Stimulated activated CD8-positive, alpha-beta memory T cell treated with anti-CD3 and anti-CD28 coated beads, Interleukin-12 subunit alpha, Interleukin-12 subunit beta, amount 100 ng/mL, for 24 hours (primary cell): Measurements from ENCODE around the gene LEMD3.
A peak's percentile ranks its signal among the peaks of the same experiment; 100 is the strongest.

Source experiments
- DNase-seq: peaks from one replicate; pipeline ENCODE4 v3.0.0-alpha.2; 2020; ENCODE audit errors: extremely low read depth

The LEMD3 gene

DNA sequence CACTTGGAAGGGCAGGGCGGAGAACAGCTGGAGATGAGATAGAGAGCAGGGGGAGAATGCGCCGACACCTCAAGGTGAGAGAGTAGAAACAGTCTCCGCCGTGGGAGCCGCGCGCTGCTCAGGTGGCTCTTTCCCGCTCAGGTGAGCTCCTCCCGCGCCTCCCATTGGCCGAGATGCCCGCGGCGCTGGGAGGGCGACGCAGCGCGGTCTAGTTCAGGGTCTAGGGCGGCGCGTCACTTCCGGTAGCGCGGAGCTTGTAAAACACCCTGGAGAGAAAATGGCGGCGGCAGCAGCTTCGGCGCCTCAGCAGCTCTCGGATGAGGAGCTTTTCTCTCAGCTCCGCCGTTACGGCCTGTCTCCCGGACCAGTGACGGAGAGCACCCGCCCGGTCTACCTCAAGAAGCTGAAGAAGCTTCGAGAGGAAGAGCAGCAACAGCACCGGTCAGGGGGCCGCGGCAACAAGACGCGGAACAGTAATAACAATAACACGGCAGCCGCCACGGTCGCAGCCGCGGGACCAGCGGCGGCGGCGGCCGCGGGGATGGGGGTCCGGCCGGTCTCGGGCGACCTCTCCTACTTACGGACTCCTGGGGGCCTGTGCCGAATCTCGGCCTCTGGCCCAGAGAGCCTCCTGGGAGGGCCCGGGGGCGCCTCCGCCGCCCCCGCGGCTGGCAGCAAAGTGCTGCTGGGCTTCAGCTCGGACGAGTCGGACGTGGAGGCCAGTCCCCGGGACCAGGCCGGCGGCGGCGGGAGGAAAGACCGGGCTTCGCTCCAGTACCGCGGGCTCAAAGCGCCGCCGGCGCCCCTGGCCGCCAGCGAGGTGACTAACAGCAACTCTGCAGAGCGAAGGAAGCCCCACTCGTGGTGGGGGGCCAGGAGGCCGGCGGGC, at the start of gene LEMD3:
Gene LEMD3, plus strand, starts transcription at position 264 of the 889 bp plus-strand sequence. Its CDS starts 14 bp downstream, at position 278.
- DNase-seq: peak; percentile 78

DNA sequence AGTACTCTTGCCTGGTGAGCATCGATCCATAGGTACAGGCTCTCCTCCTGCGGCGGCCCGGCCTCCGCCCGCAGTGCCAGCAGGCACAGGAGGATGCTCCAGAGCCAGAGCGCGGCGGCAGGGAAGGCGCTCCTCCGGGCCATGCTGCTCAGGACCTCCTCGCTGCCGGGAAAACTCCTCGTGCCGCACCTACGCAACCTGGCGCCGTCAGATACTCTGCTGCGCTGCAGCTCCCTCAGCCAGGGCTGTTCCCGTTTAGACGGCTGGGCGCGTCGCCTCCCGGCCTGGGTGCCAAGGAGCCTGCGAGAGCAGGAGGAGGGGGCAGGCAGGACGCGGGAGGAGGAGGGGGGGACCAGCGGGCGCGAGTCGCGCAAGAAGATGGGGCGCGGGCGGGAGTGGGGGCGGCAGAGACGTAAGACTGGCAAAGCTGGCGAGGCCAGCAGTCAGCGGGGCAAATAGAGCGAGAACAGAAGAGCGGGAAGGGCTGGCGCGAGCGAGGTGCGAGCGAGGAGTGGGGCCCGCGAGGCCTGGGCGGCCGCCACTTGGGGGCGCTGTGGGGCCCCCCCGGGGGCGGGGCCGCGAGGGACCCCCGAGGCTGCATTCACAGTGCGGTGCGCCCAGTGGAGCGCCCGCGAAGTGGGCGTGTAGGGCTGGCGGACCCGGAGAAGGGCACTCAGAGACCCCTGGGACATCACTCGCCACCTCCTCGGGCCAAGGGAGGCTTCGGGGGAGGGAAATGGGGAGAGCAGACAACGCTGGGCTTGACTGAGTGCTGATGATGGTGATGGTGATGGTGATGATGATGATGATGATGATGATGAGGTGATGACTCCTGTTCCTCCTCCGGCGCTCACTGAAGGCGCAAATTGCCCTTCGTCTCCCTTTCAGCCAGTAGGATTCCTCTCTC, 48.1 kb upstream of the LEMD3 start, which contains the start of gene WIF1:
Gene WIF1, minus strand, starts transcription at position 257 of the 907 bp plus-strand sequence. Its CDS starts 114 bp downstream, at position 143.
- no peak for DNase-seq

DNA sequence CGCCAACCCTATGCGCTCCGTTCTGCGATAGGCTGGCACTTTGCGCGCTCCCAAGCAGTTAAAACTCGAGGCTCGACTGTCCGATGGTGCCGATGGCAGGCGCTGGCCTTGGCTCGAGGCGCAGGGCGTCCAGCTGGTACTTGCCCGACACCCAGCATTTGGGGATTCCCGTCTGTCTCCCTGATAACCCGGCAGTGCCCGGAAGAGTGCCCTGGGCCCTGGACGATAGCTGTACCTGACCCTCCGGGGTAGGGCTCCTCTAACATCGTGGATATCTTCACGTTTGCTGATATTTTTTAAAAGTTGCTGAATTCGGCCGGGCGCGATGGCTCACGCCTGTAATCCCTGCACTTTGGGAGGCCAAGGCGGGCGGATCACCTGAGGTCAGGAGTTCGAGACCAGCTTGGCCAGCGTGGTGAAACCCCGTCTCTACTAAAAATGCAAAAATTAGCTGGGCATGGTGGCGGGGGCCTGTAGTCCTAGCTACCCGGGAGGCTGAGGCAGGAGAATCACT, 47.4 kb upstream of the LEMD3 start:
- no peak for DNase-seq

DNA sequence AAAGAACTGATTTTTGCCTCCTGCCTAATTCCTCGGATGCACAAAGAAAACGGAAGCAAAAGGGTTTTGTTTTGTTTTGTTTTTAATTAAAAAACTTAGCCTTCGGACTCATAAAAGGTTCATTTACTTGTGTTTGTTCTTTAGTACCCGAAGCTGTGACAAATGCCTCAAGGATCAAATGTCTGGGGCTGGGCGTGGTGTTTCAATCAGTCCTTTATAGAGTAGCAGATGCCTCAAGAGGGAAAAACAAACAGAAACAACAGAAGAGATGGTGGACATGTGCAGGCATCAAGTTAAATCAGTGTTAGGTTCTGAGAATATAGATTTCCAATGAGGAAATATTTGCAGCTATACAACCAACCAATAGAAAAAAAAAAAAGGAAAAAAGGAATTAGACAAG, 46.7 kb upstream of the LEMD3 start:
- DNase-seq: no peak

DNA sequence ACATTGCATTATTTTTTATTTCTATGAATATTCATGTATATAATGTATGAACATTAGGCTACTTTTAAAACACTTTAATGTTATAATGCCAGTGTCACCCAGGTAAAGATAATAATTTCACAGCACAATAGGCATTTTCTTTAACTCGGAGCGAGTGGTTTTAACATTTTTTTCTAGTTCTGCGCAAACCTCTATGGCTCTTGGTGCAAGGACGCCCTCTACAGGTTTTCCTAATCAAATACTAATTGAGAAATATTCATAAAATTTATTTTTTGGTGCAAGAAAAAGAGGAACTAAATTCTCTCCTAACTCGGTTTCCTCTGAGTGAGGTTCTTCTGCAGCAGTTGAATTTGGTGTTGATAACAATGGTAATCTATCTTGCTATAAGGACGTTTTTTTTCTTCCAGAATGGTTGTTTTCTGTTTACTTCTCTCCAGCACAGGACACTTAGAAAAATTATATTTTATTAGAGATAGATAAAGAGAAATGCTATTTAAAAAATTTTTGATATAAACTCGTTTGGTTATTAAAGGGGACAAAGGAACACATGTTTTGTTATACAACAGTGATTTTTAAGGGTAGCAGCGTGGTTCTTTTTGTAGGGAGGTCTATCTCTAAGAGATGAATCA, 45.8 kb upstream of the LEMD3 start:
- DNase-seq: no peak

DNA sequence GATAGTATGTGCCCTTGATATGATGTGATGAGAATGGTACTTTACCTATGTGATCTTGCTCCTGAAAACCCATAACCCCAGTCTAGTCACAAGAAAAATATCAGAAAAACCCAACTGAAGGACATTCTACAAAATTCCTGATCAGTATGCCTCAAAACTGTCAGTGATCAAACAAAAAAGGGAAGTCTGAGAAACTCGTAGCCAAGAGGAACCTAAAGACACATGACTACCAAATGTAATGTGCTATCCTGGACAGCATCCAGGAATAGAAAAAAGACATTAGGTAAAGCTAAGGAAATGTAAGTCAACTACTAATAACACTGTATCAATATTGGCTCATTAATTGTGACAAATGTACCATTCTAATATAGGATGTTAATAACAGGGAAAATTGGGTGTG, 44.1 kb upstream of the LEMD3 start:
- DNase-seq: no peak

DNA sequence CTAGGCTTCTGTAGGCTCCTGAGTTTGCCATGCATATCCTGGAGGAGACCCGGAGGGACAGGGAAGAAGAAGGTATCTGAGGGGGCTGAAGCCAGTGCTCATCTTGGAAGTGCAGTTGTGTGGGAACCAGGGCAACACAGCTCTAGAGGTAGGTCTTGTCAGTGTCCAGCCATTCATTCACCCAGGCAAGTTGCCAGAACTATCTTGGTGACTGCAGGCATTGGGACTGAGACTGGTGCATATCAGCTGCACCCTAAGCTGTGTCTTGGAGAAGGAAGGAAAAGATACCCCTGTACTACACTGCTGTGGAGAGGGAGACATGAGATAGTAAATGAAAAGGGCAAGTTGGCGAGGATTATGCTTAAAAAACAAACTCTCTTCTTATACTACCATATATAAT, 43.4 kb upstream of the LEMD3 start:
- DNase-seq: no peak

DNA sequence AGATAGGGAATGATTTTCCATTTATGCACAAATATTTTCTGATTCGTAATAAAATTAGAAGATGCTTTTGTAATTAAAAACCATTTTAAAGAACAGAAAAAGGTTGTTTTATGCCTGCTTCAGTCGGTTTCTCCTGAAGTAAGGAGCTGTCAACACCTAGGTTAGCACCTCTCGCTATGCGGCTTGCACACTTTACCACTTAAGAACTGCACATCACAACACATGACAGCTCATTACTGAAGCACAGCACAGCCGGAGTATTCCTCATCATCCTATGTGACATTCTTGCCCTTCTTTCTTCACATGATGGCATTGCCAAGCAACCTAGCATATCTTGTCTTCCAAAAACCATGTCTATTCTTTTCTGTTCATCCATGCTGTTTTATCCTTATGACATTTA, 42.9 kb upstream of the LEMD3 start:
- DNase-seq: no peak

DNA sequence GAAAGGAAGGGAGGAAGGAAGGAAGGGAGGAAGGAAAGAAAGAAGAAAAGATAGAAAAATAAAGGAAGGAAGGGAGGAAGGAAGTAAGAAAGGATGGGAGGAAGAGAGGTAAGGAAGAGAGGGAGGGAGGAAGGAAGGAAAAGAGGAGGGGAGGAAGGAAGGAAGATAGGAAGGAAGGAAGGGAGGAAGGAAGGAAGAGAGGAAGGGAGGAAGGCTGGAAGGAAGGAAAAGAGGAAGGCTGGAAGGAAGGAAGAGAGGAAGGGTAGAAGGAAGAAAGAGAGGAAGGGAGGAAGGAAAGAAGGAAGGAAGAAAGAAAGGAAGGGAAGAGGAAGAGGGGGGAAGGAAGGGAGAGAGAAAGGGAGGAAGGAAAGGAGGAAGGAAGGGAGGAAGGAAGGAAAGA, 35.5 kb upstream of the LEMD3 start:
- no peak for DNase-seq

DNA sequence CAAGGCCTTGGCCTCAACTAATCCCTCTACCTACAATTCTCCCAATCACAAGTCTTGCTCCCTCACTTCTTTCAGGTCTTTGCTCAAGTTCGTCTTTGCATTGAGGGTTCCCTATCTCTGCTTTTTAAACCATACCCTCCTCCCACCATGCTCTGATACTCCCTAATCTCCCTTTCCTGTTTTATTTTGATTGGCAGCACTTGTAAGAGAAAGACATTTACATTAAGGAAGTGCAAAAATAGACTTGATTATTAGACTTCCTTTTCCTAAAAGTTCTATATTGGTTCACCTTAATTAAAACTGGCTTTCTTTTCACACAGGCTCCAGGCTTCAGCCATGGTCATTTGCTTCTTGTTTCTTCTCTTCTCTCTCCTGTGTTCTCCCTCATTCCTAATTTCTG, 30.0 kb upstream of the LEMD3 start:
- no peak for DNase-seq

DNA sequence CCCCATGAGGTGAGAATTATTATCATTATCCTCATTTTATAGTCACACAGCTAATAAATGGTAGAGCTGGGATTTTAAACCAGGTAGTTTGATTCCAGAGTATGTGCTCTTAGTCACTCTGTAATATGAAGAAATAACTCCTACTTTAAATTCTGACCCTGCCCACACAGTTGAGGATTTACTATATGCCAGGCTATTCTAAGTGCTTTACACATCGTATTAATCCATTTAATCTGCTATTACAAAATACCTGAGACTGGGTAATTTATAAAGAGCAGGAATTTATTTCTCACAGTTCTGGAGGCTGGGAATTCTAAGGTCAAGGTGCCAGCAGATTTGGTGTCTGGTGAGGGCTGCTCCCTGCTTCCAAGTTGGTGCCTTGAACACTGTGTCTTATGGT, 28.6 kb upstream of the LEMD3 start:
- no peak for DNase-seq

DNA sequence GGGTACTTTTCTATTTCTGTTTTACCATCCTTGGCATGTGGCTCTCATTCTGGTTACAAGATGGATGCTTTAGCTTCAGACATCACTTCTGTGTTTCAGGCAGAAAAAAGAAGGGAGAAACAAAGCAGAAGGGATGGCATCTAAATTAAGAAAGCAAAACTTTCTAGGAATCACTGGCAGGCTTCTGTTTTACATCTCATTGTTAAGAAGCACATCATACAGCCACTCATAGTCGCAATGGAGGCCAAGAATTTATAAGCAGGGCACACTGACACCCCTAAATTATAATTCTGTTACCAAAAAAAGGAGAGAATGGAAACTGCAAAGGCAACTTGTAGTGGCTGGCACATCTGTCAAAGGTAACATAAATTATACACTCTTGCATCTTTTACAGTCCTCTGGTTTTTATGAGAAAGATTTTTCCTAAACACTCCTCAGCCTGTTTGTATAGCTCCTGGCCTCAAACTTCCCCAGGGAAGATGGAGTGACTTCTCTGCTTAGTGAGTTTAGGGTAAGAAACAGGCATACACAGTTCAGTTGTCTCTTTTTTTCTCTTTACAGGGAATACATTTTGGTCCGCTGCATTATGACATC, 22.0 kb upstream of the LEMD3 start:
- DNase-seq: no peak

DNA sequence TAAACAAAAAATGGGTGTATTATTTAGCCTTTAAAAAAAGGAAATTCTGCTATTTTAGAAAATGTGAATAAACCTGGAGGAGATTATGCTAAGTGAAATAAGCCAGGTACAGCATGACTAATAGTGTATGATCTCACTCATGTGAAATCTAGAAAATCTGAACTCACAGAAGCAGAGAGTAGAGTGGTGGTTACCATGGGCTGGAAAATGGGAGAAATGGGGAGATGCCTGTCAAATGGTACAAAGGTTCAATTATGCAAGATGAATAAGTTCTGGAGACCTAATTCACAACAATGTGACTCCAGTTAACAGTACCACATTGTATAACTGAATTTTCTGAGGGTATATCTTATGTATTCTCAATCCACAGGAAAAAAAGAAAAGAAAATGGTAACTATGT, 17.4 kb upstream of the LEMD3 start:
- no peak for DNase-seq

DNA sequence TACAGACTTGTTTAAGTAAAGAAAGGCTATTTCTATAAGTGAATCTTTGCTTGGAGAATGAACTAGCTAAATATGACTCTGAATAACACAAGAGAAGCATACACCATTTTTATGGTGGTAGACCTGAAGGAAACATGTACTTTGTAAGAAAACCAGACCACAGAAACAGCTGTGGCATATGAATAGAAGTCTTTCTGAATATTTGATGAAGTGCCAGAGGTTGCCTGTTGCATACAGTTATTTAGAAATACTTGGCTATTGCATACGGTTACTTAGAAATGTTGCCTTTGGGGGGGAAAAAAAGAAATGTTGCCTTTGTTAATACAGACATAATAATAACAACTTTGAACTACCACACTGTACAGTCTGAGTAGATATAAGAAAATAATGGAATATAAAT, 16.8 kb upstream of the LEMD3 start:
- no peak for DNase-seq

DNA sequence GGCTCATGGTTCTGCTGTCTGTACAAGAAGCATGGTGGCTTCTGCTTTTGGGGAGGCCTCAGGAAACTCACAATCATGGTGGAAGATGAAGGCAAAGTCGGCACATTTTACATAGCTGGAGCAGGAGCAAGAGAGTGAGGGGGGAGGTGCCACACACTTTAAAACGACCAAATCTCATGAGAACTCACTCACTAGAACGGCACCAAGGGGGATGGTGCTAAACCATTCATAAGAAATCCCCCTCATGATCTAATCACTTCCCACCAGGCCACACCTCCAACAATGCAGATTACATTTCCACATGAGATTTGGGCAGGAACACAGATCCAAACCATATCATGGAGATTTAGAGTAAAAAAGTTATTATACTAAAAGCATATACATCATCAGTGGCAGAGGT, 13.6 kb upstream of the LEMD3 start:
- no peak for DNase-seq

DNA sequence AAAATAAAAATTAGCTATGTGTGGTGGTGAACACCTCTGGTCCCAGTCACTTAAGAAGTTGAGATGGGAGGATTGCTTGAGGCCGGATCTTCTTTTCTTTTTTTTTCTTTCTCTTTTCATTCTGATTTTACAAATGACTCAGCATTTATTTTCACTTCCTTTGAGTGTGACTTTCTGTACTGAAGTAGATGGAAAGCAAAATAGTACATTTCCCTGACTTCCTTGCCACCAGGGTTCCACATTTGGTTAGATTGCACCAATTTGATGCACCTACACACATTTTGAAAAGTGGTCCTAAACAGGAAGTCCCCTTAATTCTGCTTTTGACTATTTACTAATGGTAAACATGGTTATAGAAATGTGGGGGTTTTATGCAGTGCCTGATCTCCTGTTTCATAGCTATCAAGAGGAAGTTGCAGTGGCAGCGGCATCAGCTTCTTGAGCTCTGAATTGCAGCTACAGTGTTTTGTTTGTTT, 13.0 kb upstream of the LEMD3 start:
- DNase-seq: no peak

DNA sequence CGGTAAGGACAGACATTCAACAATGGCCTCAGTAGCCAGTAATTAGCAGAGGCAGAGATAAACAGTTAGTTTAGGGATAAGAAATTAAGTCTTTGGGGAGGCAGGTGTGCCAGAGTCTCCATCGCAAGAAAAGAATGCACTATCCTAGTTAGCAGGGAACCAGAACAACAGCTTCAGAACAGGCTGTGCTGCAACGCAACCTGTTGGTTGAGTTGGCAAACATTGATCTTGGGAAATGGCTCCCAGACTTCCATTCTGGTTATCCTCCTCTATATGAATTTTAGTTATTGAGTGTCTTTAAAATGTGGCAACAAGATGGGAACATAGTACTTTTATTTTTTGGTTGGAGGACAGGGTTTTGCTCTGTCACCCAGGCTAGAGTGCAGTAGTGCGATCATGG, 12.3 kb upstream of the LEMD3 start:
- DNase-seq: no peak

DNA sequence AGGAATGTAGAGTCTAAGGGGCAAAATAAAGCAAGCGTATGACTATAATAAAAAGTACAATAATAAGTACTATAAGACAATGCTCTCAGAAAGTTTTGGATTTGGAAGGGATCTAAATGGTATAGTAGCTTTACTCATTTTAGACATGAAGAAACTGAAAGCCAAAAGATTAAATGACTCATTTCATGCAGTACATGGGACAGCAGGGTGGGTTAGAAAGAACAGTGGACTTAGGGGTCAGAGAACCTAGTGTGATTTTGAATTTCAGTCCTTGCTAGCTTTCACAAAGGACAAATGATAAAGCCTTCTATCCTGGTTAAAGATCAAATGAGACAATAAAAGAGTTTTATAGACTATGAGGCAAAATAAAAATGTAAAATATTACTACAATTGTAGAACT, 6.8 kb upstream of the LEMD3 start:
- DNase-seq: no peak

DNA sequence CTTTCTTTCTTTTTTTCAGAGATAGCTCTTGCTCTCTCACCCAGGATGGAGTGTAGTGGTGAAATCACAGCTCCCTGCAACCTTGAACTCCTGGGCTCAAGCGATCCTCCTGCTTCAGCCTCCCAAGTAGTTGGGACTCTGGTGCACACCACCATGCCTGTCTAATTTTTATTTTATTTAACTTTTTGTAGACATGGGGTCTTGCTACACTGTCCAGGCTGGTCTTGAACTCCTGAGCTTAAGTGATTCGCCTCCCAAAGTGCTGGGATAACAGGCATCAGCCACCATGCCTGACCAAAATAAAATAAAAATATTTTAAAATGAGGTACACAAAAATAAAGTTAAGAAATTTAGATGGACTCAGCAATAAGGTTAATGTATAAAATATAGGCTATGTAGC, 5.1 kb upstream of the LEMD3 start:
- DNase-seq: no peak

DNA sequence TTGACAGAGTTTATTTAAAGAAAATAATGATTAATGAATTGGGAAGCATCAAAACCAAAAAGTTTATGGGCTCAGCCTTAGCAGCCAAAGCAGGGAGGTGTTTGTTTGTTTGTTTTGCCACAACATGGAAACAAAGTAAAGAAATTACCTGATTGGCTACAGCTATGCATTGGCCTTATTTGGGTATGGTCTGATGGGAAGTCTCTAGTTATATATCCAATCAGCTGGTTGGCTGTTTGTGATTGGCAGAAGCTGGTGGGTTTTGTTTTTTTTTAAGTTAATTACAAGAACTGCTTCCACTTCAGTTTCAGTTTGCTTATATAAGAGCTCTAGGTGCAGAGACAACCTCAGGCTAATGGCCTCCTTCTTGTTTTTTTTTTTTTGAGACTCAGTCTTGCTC, 4.6 kb upstream of the LEMD3 start:
- DNase-seq: no peak

DNA sequence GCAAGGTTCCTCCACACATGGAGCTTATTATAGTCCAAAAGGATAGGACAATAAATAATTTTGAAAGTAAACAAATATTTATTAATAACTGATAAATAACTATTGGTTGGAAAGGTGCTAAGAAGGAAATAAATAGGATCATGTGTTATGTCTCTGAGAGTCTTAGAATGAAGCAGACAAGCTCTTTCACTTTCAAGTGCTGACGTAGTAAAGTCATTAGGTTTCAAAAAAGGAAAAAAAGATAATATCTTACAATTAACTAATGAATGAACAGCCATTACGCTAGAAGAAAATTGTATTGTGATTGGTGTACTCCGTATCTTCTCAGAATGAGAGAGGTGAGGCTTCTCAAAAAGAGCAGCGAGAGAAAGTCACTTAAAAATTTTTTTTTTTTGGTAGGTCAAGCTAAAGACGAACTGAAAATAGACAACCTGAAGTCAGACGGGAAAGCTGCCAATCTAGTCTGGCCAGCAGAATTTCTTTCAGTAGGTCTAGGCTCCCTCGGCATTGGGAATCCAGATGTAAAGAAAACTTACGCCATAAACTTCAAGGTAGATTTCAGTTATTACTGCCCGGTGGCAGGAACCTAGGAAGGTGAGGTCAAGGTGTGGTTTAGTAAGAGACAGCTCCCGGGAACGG, 583 bp upstream of the LEMD3 start:
- DNase-seq: no peak
